ENCODE data around the gene GDPD4. TPM values are rescaled to one million over a fixed set of nuclear protein-coding genes. Genes with fewer than 3 reads are reported as not detected.

Gene GDPD4
- total RNA-seq, 4 donors from 2014 or later = not detected

GRCh38 chr11:77236901-77237300, 64.6 kb downstream of the GDPD4 start:
- H3K36me3 ChIP-seq = no peaks in the 10 kb centered on the region
- no peaks in the 10 kb centered on the region for H3K4me1 ChIP-seq
- no peaks in the 10 kb centered on the region for H3K27me3 ChIP-seq
- H3K9me3 ChIP-seq = no peaks in the 10 kb centered on the region
- H3K27ac ChIP-seq = no peak overlapping the region
- ATAC-seq = no peak
- no peak overlapping the region for H3K4me3 ChIP-seq
- TF ChIP-seq POLR2AphosphoS5 (IDR thresholded peaks at IDR 0.05) = no peak
- no peak for TF ChIP-seq POLR2A (IDR thresholded peaks at IDR 0.05)
- TF ChIP-seq CTCF (IDR thresholded peaks at IDR 0.05) = no peak

- TF ChIP-seq POLR2A (IDR thresholded peaks at IDR 0.05) (no peak), EP300 (IDR thresholded peaks at IDR 0.05) (no peak), CTCF (IDR thresholded peaks at IDR 0.05) (no peak), POLR2AphosphoS5 (IDR thresholded peaks at IDR 0.05) (no peak)
- no peak for ATAC-seq
- H3K9me3 ChIP-seq = no peaks in the 10 kb centered on the region
- no peak overlapping the region for H3K4me3 ChIP-seq
- H3K27me3 ChIP-seq = no peaks in the 10 kb centered on the region
- 83 to 95% methylated on average over 3 of the region's 3 CpGs for WGBS, 2 donors (ENCODE audit: low coverage in 1 of 2)
- no peak overlapping the region for H3K27ac ChIP-seq
- no peaks in the 10 kb centered on the region for H3K36me3 ChIP-seq
- H3K4me1 ChIP-seq = no peaks in the 10 kb centered on the region
Measured at GRCh38 chr11:77233011-77233410, 68.5 kb downstream of the GDPD4 start.

- Histone ChIP-seq H3K4me1 (no peaks in the 10 kb centered on the region), H3K9me3 (no peaks in the 10 kb centered on the region), H3K4me3 (no peak overlapping the region), H3K27me3 (no peaks in the 10 kb centered on the region), H3K36me3 (no peaks in the 10 kb centered on the region), H3K27ac (no peak overlapping the region)
- no peak for TF ChIP-seq POLR2A (IDR thresholded peaks at IDR 0.05)
- WGBS, 2 donors (ENCODE audit: low coverage in 1 of 2) = 96 to 100% methylated on average over 3 to 4 of the region's 4 CpGs
- ATAC-seq = no peak
Measured at GRCh38 chr11:77232242-77232641, 69.2 kb downstream of the GDPD4 start.

- TF ChIP-seq CTCF (IDR thresholded peaks at IDR 0.05) (no peak), POLR2A (IDR thresholded peaks at IDR 0.05) (no peak), EP300 (IDR thresholded peaks at IDR 0.05) (no peak), POLR2AphosphoS5 (IDR thresholded peaks at IDR 0.05) (no peak)
- Histone ChIP-seq H3K4me1 (no peaks in the 10 kb centered on the region), H3K4me3 (no peak overlapping the region), H3K27me3 (no peaks in the 10 kb centered on the region), H3K9me3 (no peaks in the 10 kb centered on the region), H3K27ac (no peak overlapping the region), H3K36me3 (no peaks in the 10 kb centered on the region)
- ATAC-seq = no peak
- WGBS, 2 donors (ENCODE audit: low coverage in 1 of 2) = 88 to 100% methylated on average over 1 of the region's 1 CpG
Measured at GRCh38 chr11:77231800-77232199, 69.7 kb downstream of the GDPD4 start.

- H3K4me3 ChIP-seq = no peak overlapping the region
- no peaks in the 10 kb centered on the region for H3K27me3 ChIP-seq
- H3K4me1 ChIP-seq = no peaks in the 10 kb centered on the region
- no peaks in the 10 kb centered on the region for H3K36me3 ChIP-seq
- H3K9me3 ChIP-seq = no peaks in the 10 kb centered on the region
- 86 to 95% methylated on average over 4 to 5 of the region's 5 CpGs for WGBS, 2 donors (ENCODE audit: low coverage in 1 of 2)
- no peak for ATAC-seq
- H3K27ac ChIP-seq = no peak overlapping the region
- no peak for TF ChIP-seq EP300 (IDR thresholded peaks at IDR 0.05)
- no peak for TF ChIP-seq POLR2A (IDR thresholded peaks at IDR 0.05)
- TF ChIP-seq CTCF (IDR thresholded peaks at IDR 0.05) = no peak
- no peak for TF ChIP-seq POLR2AphosphoS5 (IDR thresholded peaks at IDR 0.05)
Measured at GRCh38 chr11:77230878-77231605, 70.4 kb downstream of the GDPD4 start.
